ENCODE measurements around the gene SLC7A10.

The SLC7A10 gene

GRCh38 chr19:33186431-33187182 lies 39.0 kb downstream of the SLC7A10 start:
- Mint-ChIP-seq H3K4me1 (no peaks in the 10 kb centered on the region), H3K27ac (no peak overlapping the region), H3K4me3 (no peak overlapping the region), H3K9me3 (no peaks in the 10 kb centered on the region), H3K36me3 (ENCODE audit: low read depth) (no peaks in the 10 kb centered on the region), H3K27me3 (ENCODE audit: low read depth, poor library complexity) (peaks cover 29% of the 10 kb centered on the region)
- no peak for TF ChIP-seq CTCF (IDR thresholded peaks at IDR 0.05)
- no peak for DNase-seq

GRCh38 chr19:33177417-33177979 lies 48.2 kb downstream of the SLC7A10 start:
- TF ChIP-seq CTCF (IDR thresholded peaks at IDR 0.05), result peak; percentile 37
- no peak for DNase-seq
- Mint-ChIP-seq H3K4me3 (peak overlapping the region; percentile 94), H3K4me1 (peaks cover 44% of the 10 kb centered on the region), H3K27me3 (ENCODE audit: low read depth, poor library complexity) (peaks cover 4% of the 10 kb centered on the region), H3K9me3 (peaks cover under 1% of the 10 kb centered on the region), H3K36me3 (ENCODE audit: low read depth) (no peaks in the 10 kb centered on the region), H3K27ac (peak overlapping the region; percentile 45)

- Mint-ChIP-seq H3K4me3 (peak overlapping the region; percentile 94), H3K9me3 (peaks cover 3% of the 10 kb centered on the region), H3K4me1 (peaks cover 48% of the 10 kb centered on the region), H3K27me3 (ENCODE audit: low read depth, poor library complexity) (peaks cover 4% of the 10 kb centered on the region), H3K27ac (peak overlapping the region; percentile 96), H3K36me3 (ENCODE audit: low read depth) (no peaks in the 10 kb centered on the region)
- TF ChIP-seq CTCF (IDR thresholded peaks at IDR 0.05), result no peak
- peak; percentile 98 for DNase-seq
These were observed 48.8 kb downstream of the SLC7A10 start for GRCh38 chr19:33176670-33177416.

- no peaks in the 10 kb centered on the region for H3K36me3 Mint-ChIP-seq (ENCODE audit: low read depth)
- no peak for DNase-seq
- H3K9me3 Mint-ChIP-seq, result peaks cover 3% of the 10 kb centered on the region
- peaks cover 48% of the 10 kb centered on the region for H3K4me1 Mint-ChIP-seq
- peaks cover 4% of the 10 kb centered on the region for H3K27me3 Mint-ChIP-seq (ENCODE audit: low read depth, poor library complexity)
- H3K4me3 Mint-ChIP-seq, result peak overlapping the region; percentile 94
- no peak for TF ChIP-seq CTCF (IDR thresholded peaks at IDR 0.05)
- peak overlapping the region; percentile 96 for H3K27ac Mint-ChIP-seq
These were observed 49.6 kb downstream of the SLC7A10 start for GRCh38 chr19:33175886-33176669.

- no peak for TF ChIP-seq CTCF (IDR thresholded peaks at IDR 0.05)
- peaks cover 4% of the 10 kb centered on the region for H3K27me3 Mint-ChIP-seq (ENCODE audit: low read depth, poor library complexity)
- no peak overlapping the region for H3K27ac Mint-ChIP-seq
- H3K4me3 Mint-ChIP-seq, result peak overlapping the region; percentile 94
- peaks cover 48% of the 10 kb centered on the region for H3K4me1 Mint-ChIP-seq
- no peaks in the 10 kb centered on the region for H3K36me3 Mint-ChIP-seq (ENCODE audit: low read depth)
- peaks cover 3% of the 10 kb centered on the region for H3K9me3 Mint-ChIP-seq
- no peak for DNase-seq
These were observed 50.4 kb downstream of the SLC7A10 start for GRCh38 chr19:33175156-33175782.

All from nephron progenitor cell (in vitro differentiated cells).